Activated B cell treated with CpG ODN at 0.5 μM for 24 hours (primary cell): ENCODE measurements around the gene VPS13C. TPM values are rescaled to one million over a fixed set of nuclear protein-coding genes. Genes with fewer than 3 reads are reported as not detected.

Experiments used
- ATAC-seq: fragments of 200-7000 bp; cut with Tn5 transposase; one replicate; pipeline ENCODE4 v1.10.0; 2021; ENCODE audit warnings: low read depth, mild to moderate bottlenecking, moderate library complexity
- CTCF ChIA-PET: fragments of 350-600 bp; sonication (Branson Sonifier 250); formaldehyde crosslinking; loops from one replicate; lab custom pipeline; 2021; ENCODE audit warnings: antibody characterized with exemption; lab: Charles Lee
- POLR2A ChIA-PET: fragments of 350-600 bp; sonication (Branson Sonifier 250); formaldehyde crosslinking; loops from one replicate; lab custom pipeline; 2021; ENCODE audit warnings: antibody characterized with exemption; lab: Charles Lee
- DNase-seq: peaks from one replicate; pipeline ENCODE4 v3.0.0; 2022
- H3K27ac Mint-ChIP-seq: one replicate; pipeline ENCODE4 v1.8.0; 2020; ENCODE audit warnings: mixed read lengths
- H3K27me3 Mint-ChIP-seq: one replicate; pipeline ENCODE4 v1.8.0; 2021; ENCODE audit warnings: mixed read lengths
- H3K36me3 Mint-ChIP-seq: one replicate; pipeline ENCODE4 v1.8.0; 2021; ENCODE audit warnings: low read depth, mixed read lengths
- H3K4me1 Mint-ChIP-seq: one replicate; pipeline ENCODE4 v1.8.0; 2021; ENCODE audit warnings: mixed read lengths
- H3K4me3 Mint-ChIP-seq: one replicate; pipeline ENCODE4 v1.8.0; 2020; ENCODE audit warnings: mild to moderate bottlenecking, mixed read lengths
- H3K9me3 Mint-ChIP-seq: one replicate; pipeline ENCODE4 v1.8.0; 2020; ENCODE audit warnings: mixed read lengths
- intact Hi-C: fragments of 100-400 bp; cut with micrococcal nuclease; formaldehyde crosslinking; loops from one replicate; pipeline ENCODE4 v1.15.1; 2024
- total RNA-seq: library from RNA; stranded (reverse); gene quantifications from 2 replicates; pipeline ENCODE4 v1.2.3, GENCODE V29; 2022
- TF ChIP-seq, protein P1 (sequence below): fragments of 200-600 bp; IDR thresholded peaks from one replicate; pipeline ENCODE4 v1.8.0; 2022; ENCODE audit warnings: antibody characterized with exemption, mild to moderate bottlenecking

The VPS13C gene
- total RNA-seq, 1 donor from 2014 or later, result 172 TPM

DNA sequence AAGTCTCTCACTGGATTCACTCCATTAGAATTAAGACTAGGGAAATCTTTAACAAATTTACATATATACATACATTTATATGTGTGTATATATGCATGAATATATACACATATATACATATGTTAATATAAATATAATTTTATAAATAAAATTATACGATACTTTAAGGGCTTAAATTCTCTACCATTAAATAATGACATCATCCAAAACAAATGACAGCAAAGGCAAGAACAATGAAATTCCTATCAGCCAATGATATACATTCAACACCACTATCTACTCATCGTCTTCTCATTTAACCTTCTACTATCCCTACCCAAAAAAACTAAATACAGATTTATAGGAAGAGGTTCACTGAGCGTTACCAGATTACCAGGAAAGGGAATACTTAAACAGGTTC is 152.0 kb downstream of the VPS13C start:
- Mint-ChIP-seq H3K27ac (no peak overlapping the region), H3K27me3 (no peaks in the 10 kb centered on the region), H3K9me3 (no peaks in the 10 kb centered on the region), H3K36me3 (peaks cover 78% of the 10 kb centered on the region), H3K4me1 (no peaks in the 10 kb centered on the region), H3K4me3 (no peak overlapping the region)
- intact Hi-C loops, result no loop called here
- no peak for ATAC-seq
- POLR2A ChIA-PET, result no interaction called here
- CTCF ChIA-PET, result no interaction called here
- no peak for DNase-seq
- TF ChIP-seq, protein P1, sequence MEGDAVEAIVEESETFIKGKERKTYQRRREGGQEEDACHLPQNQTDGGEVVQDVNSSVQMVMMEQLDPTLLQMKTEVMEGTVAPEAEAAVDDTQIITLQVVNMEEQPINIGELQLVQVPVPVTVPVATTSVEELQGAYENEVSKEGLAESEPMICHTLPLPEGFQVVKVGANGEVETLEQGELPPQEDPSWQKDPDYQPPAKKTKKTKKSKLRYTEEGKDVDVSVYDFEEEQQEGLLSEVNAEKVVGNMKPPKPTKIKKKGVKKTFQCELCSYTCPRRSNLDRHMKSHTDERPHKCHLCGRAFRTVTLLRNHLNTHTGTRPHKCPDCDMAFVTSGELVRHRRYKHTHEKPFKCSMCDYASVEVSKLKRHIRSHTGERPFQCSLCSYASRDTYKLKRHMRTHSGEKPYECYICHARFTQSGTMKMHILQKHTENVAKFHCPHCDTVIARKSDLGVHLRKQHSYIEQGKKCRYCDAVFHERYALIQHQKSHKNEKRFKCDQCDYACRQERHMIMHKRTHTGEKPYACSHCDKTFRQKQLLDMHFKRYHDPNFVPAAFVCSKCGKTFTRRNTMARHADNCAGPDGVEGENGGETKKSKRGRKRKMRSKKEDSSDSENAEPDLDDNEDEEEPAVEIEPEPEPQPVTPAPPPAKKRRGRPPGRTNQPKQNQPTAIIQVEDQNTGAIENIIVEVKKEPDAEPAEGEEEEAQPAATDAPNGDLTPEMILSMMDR, result no peak

DNA sequence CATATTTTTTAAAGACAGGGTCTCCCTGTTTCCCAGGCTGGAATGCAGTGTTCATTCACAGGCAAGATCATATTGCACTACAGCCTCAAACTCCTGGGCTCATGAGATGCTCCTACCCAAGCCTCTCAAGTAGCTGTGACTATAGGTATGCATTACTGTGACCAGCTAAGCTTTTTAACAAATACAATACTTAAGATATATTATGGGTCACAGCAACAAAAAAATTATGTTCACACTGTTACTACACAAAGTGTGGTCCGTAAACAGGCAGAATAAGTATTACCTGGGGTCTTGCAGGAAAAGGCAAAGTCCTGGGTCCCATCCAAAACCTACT is 152.5 kb downstream of the VPS13C start:
- ATAC-seq (no peak), DNase-seq (no peak)
- H3K27me3 Mint-ChIP-seq, result no peaks in the 10 kb centered on the region
- H3K9me3 Mint-ChIP-seq, result no peaks in the 10 kb centered on the region
- intact Hi-C loops, result no loop called here
- ChIA-PET POLR2A (no interaction called here), CTCF (no interaction called here)
- TF ChIP-seq, protein P1, result no peak
- H3K4me1 Mint-ChIP-seq, result no peaks in the 10 kb centered on the region
- no peak overlapping the region for H3K4me3 Mint-ChIP-seq
- H3K36me3 Mint-ChIP-seq, result peaks cover 78% of the 10 kb centered on the region
- no peak overlapping the region for H3K27ac Mint-ChIP-seq

DNA sequence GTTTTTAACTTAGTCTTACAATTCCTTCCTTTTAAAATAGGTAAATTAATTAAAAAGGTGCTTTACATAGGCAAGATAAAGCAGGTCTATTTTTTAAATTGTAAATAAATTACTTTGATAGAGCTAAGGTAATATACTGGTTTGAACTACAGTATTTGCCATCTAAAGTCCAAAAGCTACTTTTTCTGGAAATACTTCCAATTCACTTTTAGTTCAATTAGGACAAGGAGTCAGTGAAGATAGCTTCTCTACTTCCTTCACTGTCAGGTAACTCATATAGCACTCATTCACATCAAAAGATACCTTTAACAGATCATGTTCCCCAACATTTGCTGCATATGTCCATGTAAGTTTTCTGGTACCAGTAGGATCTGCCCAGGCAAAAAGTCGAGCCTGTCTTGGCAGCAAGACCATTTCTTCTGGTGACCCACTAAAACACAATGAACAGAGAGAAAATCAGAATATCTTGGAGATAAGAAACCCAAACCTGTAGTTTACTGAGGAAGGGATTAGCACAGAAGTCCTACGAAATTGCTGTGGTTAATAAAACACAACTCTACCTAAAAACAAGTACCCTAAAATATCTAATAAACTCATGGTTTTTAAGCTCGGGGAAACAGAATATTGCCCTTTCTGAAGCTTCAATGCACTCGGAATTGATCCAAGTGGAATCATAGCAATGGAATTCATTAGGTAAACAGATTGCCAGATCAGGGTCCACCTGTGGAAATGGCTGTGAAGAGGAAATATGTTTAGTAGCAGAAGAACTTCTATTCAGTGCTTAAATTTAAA is 153.1 kb downstream of the VPS13C start:
- H3K4me3 Mint-ChIP-seq, result no peak overlapping the region
- ChIA-PET CTCF (no interaction called here), POLR2A (no interaction called here)
- ATAC-seq (no peak), DNase-seq (no peak)
- TF ChIP-seq, protein P1, result no peak
- H3K36me3 Mint-ChIP-seq, result peaks cover 82% of the 10 kb centered on the region
- no peaks in the 10 kb centered on the region for H3K4me1 Mint-ChIP-seq
- intact Hi-C loops, result no loop called here
- peaks cover 4% of the 10 kb centered on the region for H3K9me3 Mint-ChIP-seq
- no peaks in the 10 kb centered on the region for H3K27me3 Mint-ChIP-seq
- H3K27ac Mint-ChIP-seq, result no peak overlapping the region

DNA sequence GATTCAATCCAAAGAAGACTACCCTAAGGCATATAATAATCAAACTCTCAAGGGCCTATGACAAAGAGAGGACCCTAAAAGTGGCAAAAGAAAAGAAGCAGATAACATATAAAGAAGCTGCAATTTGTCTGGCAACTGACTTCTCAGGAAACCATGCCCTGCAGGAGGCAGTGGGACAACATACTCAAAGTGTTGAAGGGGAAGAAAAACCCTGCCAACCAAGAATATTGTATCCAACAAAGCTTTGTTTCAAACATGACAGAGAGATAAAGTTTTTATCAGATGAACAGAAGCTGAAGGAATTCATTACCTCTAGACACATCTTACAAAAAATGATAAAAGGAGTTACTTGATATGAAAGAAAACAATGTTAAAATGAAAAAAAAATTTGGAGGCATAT is 167.1 kb downstream of the VPS13C start:
- H3K27ac Mint-ChIP-seq, result no peak overlapping the region
- no peak for ATAC-seq
- POLR2A ChIA-PET, result no interaction called here
- CTCF ChIA-PET, result no interaction called here
- no peaks in the 10 kb centered on the region for H3K4me1 Mint-ChIP-seq
- peaks cover 87% of the 10 kb centered on the region for H3K36me3 Mint-ChIP-seq
- intact Hi-C loops, result no loop called here
- no peak for DNase-seq
- TF ChIP-seq, protein P1, result no peak
- no peaks in the 10 kb centered on the region for H3K27me3 Mint-ChIP-seq
- H3K9me3 Mint-ChIP-seq, result peaks cover 22% of the 10 kb centered on the region
- H3K4me3 Mint-ChIP-seq, result no peak overlapping the region

DNA sequence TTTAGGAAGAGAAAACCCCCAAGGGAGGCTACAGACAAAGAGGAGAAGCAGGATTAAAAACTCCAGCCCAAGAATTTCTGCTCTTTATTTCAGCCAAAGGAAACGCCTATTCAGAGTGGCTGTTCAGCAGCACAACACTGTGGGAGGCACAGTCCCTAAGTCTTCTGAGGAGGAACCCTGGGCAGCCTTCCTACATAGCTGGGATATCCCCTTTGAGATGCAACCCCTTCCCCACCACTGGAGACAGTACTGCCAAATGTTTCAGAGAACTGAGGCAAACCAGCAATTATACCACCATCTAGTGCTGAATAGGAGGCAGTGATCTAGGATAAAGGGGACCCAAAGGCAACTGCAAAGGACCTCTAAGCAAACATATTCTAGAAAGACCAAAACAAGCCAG is 168.1 kb downstream of the VPS13C start:
- TF ChIP-seq, protein P1, result no peak

More for the DNA sequence above, 168.1 kb downstream of the VPS13C start:
- Mint-ChIP-seq H3K36me3 (peaks cover 86% of the 10 kb centered on the region), H3K27ac (no peak overlapping the region), H3K4me1 (no peaks in the 10 kb centered on the region), H3K9me3 (peaks cover 17% of the 10 kb centered on the region), H3K4me3 (no peak overlapping the region), H3K27me3 (no peaks in the 10 kb centered on the region)
- DNase-seq, result no peak
- intact Hi-C loops, result no loop called here
- ATAC-seq, result no peak
- ChIA-PET CTCF (no interaction called here), POLR2A (no interaction called here)
